ENCODE data around the gene LRGUK. TPM values are rescaled to one million over a fixed set of nuclear protein-coding genes. Genes with fewer than 3 reads are reported as not detected.

The LRGUK gene
- total RNA-seq, 2 donors from 2014 or later = 0.50 to 0.71 TPM

DNA sequence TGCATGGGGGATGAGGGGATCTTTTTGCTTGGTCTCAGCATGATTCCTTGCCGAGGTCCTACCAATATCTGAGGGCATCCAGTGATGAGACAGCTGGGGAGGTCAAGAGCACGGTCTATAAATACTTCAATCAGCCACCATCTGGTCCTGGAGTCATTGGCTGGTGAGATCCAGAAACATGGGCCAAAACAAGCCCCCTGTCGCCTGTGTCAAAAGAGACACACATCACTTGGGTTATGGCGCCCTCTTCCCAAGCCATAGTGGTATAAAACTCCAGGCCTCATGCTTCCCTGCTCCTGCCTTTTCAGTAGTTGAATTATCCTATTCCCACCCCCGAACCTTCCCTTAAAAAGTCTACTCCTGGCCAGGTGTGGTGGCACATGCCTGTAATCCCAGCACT, 128.7 kb downstream of the LRGUK start:
- ATAC-seq = no peak
- peaks cover 0 to 5% of the 10 kb centered on the region in 2 donors for H3K27me3 Mint-ChIP-seq
- no peak overlapping the region for H3K27ac Mint-ChIP-seq
- no peak overlapping the region for H3K4me3 Mint-ChIP-seq
- no peaks in the 10 kb centered on the region for H3K36me3 Mint-ChIP-seq
- no peaks in the 10 kb centered on the region for H3K4me1 Mint-ChIP-seq (ENCODE audit: low read depth in 2 of 2)
- no peaks in the 10 kb centered on the region for H3K9me3 Mint-ChIP-seq
- no peak for DNase-seq (ENCODE audit: low spot score)

DNA sequence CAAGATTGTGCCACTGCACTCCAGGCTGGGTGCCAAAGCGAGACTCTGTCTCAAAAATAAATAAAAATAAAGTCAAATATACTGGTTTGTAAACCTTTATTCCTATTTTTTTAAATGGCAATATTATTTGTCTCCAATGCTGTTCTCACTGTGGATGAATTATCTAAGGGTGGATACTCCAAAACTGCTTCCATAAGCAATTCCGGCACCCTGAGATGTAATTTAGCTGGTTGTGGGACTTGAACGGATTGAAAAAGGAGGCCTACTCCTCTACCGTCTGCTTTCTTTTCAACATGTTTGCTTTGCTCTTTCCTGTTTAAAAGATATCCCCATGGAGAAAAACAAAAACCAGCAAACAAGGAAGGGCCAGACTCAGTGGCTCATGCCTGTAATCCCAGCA, 135.2 kb downstream of the LRGUK start:
- H3K27me3 Mint-ChIP-seq = peaks cover 5 to 11% of the 10 kb centered on the region in 2 donors
- H3K36me3 Mint-ChIP-seq = no peaks in the 10 kb centered on the region
- no peak for ATAC-seq
- no peak overlapping the region for H3K27ac Mint-ChIP-seq
- H3K4me1 Mint-ChIP-seq (ENCODE audit: low read depth in 2 of 2) = no peaks in the 10 kb centered on the region
- H3K9me3 Mint-ChIP-seq = peaks cover 3% of the 10 kb centered on the region
- DNase-seq (ENCODE audit: low spot score) = no peak
- H3K4me3 Mint-ChIP-seq = no peak overlapping the region

DNA sequence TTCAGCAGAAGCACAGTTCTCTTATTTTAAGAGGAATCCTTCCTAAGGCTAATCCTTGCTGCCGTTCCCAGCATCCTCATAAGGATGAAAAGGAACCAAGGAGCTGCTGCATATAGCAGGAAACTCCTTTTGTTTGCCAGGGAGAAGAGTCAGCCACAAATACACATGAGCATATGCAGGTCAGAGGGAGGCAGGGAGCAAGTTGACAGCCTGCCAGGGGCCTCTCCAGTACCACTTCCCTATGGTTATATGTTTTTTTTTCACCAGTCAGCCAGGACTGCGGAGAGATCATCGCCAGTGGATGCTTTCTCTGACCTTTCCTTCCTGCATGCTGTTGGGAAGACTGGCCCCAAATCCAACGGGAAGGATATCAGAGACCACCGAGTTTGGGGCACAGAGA, 149.8 kb downstream of the LRGUK start:
- Mint-ChIP-seq H3K27me3 (peaks cover 27 to 58% of the 10 kb centered on the region in 2 donors), H3K36me3 (no peaks in the 10 kb centered on the region), H3K4me3 (no peak overlapping the region), H3K9me3 (no peaks in the 10 kb centered on the region), H3K27ac (no peak overlapping the region), H3K4me1 (ENCODE audit: low read depth in 2 of 2) (no peaks in the 10 kb centered on the region)
- DNase-seq (ENCODE audit: low spot score) = no peak
- no peak for ATAC-seq

DNA sequence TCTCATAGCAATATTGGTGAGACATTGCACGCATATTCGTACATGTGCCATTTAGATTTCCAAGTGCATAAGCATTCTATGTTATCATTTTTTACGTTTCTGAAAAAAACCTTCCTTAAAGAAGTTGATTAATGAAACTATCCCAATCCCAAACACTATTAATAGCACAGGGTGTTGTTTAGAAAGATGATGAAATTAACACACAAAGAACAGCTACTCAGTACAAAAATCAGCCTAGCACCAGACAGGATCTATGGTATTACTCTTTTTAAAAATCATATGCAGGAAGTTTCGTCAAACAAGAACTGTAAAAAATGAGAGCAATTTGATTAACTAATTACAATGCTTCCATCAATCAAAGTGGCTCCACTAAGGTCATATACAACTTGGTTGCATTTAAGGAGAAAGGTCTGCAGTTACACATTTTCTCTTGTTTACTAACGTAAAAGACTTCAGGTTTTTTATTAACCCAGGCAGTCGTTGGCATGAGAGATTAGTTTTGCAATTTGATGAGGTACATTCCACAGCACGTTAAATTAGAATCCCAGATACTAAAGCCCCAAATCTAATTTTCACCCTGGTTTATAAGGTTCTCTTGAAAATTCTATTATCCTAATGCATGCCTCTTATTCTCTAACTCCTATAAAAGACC, 151.5 kb downstream of the LRGUK start:
- no peak overlapping the region for H3K4me3 Mint-ChIP-seq
- peaks cover 23 to 48% of the 10 kb centered on the region in 2 donors for H3K27me3 Mint-ChIP-seq
- H3K4me1 Mint-ChIP-seq (ENCODE audit: low read depth in 2 of 2) = no peaks in the 10 kb centered on the region
- H3K27ac Mint-ChIP-seq = no peak overlapping the region
- DNase-seq (ENCODE audit: low spot score) (no peak), ATAC-seq (no peak)
- H3K9me3 Mint-ChIP-seq = no peaks in the 10 kb centered on the region
- H3K36me3 Mint-ChIP-seq = no peaks in the 10 kb centered on the region

DNA sequence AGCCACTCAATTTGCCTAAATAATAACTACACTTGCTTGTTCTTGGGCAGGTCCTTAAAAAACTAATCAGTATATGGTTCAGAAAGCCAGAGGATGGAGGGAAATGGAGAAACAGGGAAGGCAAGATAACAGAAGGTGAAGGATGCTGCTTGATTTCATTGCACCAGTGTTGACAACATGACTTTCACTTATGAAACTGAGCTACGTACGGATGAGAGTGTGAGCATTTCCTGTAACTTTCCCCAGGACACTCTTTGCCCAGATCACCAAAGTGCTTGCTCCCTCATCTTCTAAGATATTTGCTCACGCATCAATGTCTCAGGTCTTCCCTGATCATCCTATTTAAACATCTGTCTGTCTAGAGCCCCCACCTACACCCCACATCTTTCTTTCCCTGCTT, 152.2 kb downstream of the LRGUK start:
- no peak overlapping the region for H3K4me3 Mint-ChIP-seq
- no peak overlapping the region for H3K27ac Mint-ChIP-seq
- DNase-seq (ENCODE audit: low spot score) = no peak
- no peaks in the 10 kb centered on the region for H3K4me1 Mint-ChIP-seq (ENCODE audit: low read depth in 2 of 2)
- H3K27me3 Mint-ChIP-seq = peaks cover 25 to 55% of the 10 kb centered on the region in 2 donors
- ATAC-seq = no peak
- no peaks in the 10 kb centered on the region for H3K36me3 Mint-ChIP-seq
- H3K9me3 Mint-ChIP-seq = no peaks in the 10 kb centered on the region

DNA sequence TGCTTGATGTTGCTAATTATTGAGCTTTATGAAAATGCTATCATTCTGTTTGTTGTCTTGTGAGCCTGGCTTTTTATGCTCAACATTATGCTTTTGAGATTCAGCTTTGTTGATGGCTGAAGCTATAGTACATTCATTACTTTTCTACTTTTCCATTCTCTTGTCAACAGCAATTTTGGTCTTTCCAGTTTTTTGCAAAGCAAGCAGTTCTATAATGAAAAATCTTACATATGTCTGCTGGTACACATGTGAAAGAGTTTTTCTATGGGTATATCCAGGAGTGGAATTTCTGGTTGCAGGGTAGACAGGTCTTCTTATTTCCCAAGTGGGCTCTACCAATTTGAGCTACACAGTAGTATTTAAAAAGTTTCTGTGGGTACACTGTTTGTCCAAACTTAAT, 152.8 kb downstream of the LRGUK start:
- Mint-ChIP-seq H3K4me3 (no peak overlapping the region), H3K27me3 (peaks cover 24 to 57% of the 10 kb centered on the region in 2 donors), H3K9me3 (no peaks in the 10 kb centered on the region), H3K27ac (no peak overlapping the region), H3K4me1 (ENCODE audit: low read depth in 2 of 2) (no peaks in the 10 kb centered on the region), H3K36me3 (no peaks in the 10 kb centered on the region)
- DNase-seq (ENCODE audit: low spot score) = no peak
- ATAC-seq = no peak

DNA sequence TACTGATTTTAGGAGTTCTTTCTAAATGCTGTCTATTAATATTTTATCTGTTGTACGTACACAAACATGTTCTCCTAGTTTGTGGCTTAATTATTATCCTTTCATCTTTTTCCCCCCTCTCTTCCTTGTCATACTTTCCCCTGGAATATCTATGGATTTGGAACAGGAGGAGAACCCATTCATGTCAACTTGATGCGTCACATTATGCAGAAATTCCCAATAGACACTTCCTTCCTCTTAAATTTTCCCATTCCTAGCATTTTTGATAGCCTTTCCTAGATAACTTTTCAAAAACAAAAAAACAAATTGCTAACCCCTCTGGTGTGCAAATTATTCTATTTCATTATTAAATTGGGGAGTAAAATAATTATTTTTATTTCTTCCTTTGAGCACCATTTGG, 153.4 kb downstream of the LRGUK start:
- peaks cover 19 to 53% of the 10 kb centered on the region in 2 donors for H3K27me3 Mint-ChIP-seq
- no peak overlapping the region for H3K4me3 Mint-ChIP-seq
- no peaks in the 10 kb centered on the region for H3K9me3 Mint-ChIP-seq
- no peak overlapping the region for H3K27ac Mint-ChIP-seq
- no peaks in the 10 kb centered on the region for H3K36me3 Mint-ChIP-seq
- ATAC-seq (no peak), DNase-seq (ENCODE audit: low spot score) (no peak)
- H3K4me1 Mint-ChIP-seq (ENCODE audit: low read depth in 2 of 2) = no peaks in the 10 kb centered on the region

DNA sequence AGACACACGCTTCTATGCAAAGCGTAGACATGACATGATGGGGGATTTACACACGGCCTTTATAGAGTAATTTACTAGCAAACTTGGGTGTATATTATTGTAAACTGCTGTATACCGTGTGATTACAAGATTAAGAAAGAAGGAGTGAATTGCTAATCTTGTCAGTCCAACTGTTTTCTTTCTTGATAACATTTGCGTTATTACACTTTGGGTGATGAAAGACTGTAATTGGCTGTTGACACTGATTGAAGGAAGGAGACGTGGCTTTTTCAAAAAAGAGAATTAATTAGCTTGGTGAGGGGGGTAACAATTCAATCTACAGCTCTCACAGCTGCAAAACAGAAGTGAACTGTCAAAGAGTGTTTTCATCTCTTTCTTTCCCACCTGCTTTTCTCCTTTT, 156.9 kb downstream of the LRGUK start:
- ATAC-seq = no peak
- H3K9me3 Mint-ChIP-seq = no peaks in the 10 kb centered on the region

DNA sequence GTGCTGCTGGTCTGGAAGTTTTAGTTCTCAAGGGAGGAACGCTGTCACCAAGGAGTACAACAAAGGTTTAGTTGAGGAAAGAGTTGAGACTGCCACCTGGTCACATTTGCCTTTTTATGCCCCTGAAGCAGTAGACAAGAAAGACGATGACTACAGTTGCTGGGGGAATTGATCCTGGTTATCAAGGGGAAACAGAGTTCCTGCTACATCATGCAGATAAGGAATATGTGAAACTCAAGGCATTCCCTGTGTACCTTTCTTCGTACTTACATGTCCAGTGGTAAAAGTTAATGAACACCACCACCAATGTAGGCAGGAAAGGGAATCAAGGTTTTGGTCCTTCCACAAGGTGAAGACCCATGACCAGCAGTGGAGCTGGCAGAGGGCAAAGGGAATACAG, 157.8 kb downstream of the LRGUK start:
- no peaks in the 10 kb centered on the region for H3K36me3 Mint-ChIP-seq
- no peak for ATAC-seq
- H3K4me1 Mint-ChIP-seq (ENCODE audit: low read depth in 2 of 2) = no peaks in the 10 kb centered on the region
- no peak overlapping the region for H3K4me3 Mint-ChIP-seq
- peaks cover 12 to 29% of the 10 kb centered on the region in 2 donors for H3K27me3 Mint-ChIP-seq
- DNase-seq (ENCODE audit: low spot score) = no peak
- H3K27ac Mint-ChIP-seq = no peak overlapping the region
- no peaks in the 10 kb centered on the region for H3K9me3 Mint-ChIP-seq

More for the DNA sequence above, 156.9 kb downstream of the LRGUK start:
- no peak overlapping the region for H3K27ac Mint-ChIP-seq
- no peaks in the 10 kb centered on the region for H3K36me3 Mint-ChIP-seq
- H3K4me3 Mint-ChIP-seq = no peak overlapping the region
- H3K27me3 Mint-ChIP-seq = peaks cover 17 to 38% of the 10 kb centered on the region in 2 donors
- no peak for DNase-seq (ENCODE audit: low spot score)
- no peaks in the 10 kb centered on the region for H3K4me1 Mint-ChIP-seq (ENCODE audit: low read depth in 2 of 2)

DNA sequence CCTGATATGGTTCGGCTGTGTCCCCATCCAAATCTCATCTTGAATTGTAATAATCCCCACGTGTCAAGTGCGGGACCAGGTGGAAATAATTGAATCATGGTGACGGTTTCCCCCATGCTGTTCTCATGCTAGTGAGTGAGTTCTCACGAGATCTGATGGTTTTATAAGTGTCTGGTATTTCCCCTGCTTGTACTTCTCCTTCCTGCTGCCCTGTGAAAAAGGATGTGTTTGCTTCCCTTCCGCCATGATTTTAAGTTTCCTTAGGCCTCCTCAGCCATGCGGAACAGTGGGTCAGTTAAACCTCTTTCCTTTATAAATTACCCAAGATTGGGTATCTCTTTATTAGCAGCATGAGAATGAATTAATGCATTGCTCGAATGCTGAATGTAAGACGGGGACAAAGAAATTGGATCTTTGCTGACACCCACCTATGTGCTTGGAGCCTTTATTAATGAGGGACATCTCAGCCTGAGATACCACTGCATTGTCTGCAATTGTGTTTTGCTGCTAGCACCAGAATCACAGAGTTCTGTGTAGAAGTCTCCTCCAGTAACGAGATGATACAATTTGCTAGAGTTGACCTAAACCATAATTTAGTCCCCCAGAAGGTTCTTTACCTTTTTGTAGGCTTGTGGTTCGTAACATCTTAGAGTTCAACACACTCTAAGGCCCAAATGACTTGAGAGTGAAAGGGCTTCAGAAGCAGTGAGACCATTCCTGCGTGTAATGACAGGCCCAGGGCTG, 160.9 kb downstream of the LRGUK start:
- H3K4me1 Mint-ChIP-seq (ENCODE audit: low read depth in 2 of 2) = no peaks in the 10 kb centered on the region
- no peak for DNase-seq (ENCODE audit: low spot score)
- no peaks in the 10 kb centered on the region for H3K36me3 Mint-ChIP-seq
- ATAC-seq = no peak
- H3K27me3 Mint-ChIP-seq = peaks cover 7 to 15% of the 10 kb centered on the region in 2 donors
- no peak overlapping the region for H3K27ac Mint-ChIP-seq
- no peak overlapping the region for H3K4me3 Mint-ChIP-seq
- H3K9me3 Mint-ChIP-seq = no peaks in the 10 kb centered on the region

DNA sequence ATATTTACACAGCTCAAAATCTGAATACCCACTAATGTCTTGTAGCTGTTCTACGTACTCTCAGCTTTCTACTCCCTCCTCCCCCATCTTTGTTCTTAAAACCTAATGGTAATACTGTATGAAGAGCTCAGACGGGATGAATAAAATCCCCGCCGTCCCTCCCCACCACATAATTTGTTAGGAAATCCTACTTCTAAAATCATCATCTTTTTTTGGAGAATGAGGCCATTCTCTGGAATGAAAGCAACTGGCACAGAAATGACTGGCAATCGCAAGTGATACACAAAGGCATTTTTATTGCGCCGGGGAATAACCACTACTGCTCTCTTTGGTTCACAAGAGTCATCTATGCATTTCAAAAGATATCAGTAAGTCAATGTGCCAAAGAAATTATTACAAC, 162.3 kb downstream of the LRGUK start:
- no peak for DNase-seq (ENCODE audit: low spot score)
- no peak overlapping the region for H3K4me3 Mint-ChIP-seq
- H3K9me3 Mint-ChIP-seq = no peaks in the 10 kb centered on the region
- no peak for ATAC-seq
- no peak overlapping the region for H3K27ac Mint-ChIP-seq
- peaks cover 4% of the 10 kb centered on the region for H3K36me3 Mint-ChIP-seq
- no peaks in the 10 kb centered on the region for H3K4me1 Mint-ChIP-seq (ENCODE audit: low read depth in 2 of 2)
- H3K27me3 Mint-ChIP-seq = peaks cover 4 to 6% of the 10 kb centered on the region in 2 donors

DNA sequence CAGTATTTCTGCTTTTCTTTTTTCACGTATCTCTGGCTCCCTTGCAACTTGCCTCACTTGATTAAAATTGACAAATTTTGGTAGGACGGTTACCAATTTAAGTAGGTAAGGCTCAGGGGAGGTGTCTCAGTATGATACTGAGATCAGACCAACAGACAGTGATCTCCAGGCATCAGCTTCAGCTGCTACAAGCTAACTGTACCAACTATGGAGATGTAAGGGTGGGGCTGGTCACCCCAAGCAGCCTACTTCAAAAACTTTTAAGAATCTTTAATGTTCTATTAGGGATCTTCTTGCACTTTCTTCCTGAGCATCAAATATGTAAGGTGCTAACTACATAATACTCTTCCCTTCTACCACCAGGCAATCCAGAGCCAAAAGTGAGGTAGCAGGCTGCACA, 162.7 kb downstream of the LRGUK start:
- H3K27ac Mint-ChIP-seq = no peak overlapping the region
- no peak for DNase-seq (ENCODE audit: low spot score)
- H3K36me3 Mint-ChIP-seq = peaks cover 8% of the 10 kb centered on the region
- H3K4me3 Mint-ChIP-seq = no peak overlapping the region
- ATAC-seq = no peak
- no peaks in the 10 kb centered on the region for H3K9me3 Mint-ChIP-seq
- no peaks in the 10 kb centered on the region for H3K4me1 Mint-ChIP-seq (ENCODE audit: low read depth in 2 of 2)
- peaks cover 2 to 4% of the 10 kb centered on the region in 2 donors for H3K27me3 Mint-ChIP-seq

DNA sequence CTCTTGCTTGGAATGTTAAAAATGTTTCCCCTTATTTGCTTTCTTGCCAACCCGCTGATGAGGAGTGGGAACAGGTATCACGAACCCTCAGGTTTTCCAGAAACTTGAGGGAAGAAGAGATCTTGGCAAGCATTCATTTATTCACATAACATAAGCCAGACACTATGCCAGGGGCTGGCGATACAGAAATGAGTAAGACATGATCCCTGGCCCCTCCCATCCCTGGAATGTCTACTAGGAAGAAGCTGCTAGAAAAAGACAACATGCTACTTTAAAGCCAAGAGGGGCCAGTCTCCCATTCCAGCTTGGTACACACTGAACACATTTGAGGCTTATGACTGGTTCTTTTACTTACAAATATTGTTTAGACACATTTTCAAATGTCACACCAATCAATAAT, 163.1 kb downstream of the LRGUK start:
- Mint-ChIP-seq H3K9me3 (no peaks in the 10 kb centered on the region), H3K27me3 (peaks cover 0 to 4% of the 10 kb centered on the region in 2 donors), H3K4me1 (ENCODE audit: low read depth in 2 of 2) (no peaks in the 10 kb centered on the region), H3K27ac (no peak overlapping the region), H3K36me3 (peaks cover 8% of the 10 kb centered on the region), H3K4me3 (no peak overlapping the region)
- DNase-seq (ENCODE audit: low spot score) (no peak), ATAC-seq (no peak)

DNA sequence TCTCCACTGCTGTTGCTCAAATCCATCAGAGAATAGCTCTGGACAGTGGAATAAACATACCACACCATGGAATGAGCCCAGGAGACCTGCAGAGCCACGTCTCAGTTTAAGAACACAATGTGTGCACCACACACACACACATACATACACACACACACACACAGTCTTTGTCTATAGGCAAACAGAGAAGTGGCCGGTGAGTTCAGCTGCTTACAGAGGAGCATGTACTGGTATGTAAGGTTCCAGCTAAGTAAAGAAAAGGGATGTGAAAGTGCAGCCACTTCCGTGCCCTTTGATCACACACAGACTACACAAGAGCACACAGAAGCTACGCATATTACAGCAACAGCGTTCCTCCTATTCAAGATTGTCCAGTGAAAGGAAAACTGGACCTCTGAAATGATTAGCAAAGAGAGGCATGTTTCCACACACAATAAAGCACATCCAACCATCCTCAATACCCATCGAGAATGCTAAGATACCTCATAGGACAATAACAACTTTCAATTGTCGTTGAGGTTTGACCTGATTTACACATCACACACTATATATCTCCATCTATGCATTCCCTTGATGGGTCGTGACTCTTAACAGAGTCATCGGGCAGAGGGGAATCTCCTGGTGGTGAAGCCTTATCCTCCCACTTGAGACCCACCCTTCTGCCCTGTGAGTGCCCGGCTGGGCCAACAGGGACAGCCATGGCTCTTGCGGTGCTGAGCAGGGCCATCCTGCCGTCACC, 166.0 kb downstream of the LRGUK start:
- no peak for ATAC-seq
- Mint-ChIP-seq H3K9me3 (no peaks in the 10 kb centered on the region), H3K27me3 (no peaks in the 10 kb centered on the region), H3K4me3 (no peak overlapping the region), H3K36me3 (peaks cover 11% of the 10 kb centered on the region), H3K27ac (no peak overlapping the region), H3K4me1 (ENCODE audit: low read depth in 2 of 2) (no peaks in the 10 kb centered on the region)
- DNase-seq (ENCODE audit: low spot score) = no peak
